ENCODE results near the gene TNFRSF13B.

TNFRSF13B gene

DNA sequence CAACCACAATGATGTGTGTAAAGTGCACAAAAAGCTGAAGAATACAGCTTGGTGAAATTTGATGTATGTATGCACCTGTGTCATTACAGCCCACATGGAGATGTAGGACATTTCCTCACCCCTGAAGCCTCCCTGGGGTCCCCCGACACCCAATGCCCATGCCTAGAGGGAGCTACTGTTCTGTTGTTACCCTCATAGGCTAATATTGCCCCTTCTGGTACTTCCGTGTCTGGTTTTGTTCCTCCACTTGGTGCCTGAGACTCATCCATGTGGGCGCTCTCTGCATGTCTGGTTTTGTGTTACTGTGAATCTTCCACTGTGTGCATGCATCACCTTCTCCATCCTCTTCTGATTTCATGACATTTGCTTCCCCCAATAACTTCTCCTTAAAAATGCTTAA is 18.6 kb downstream of the TNFRSF13B start:
- no peak for TF ChIP-seq CTCF (conservative IDR thresholded peaks at IDR 0.05; ENCODE audit: low read depth, low read length)
- Histone ChIP-seq H3K4me3 (IDR thresholded peaks at IDR 0.05; ENCODE audit: insufficient read depth, low read depth, low read length) (no peak overlapping the region), H3K9ac (no peak overlapping the region), H3K36me3 (ENCODE audit: insufficient read depth) (no peaks in the 10 kb centered on the region; the same call in 1 of the 2 replicates), H3K4me1 (ENCODE audit: low read depth, poor library complexity, severe bottlenecking) (peaks cover 56% of the 10 kb centered on the region), H4K20me1 (ENCODE audit: insufficient read depth) (no peaks in the 10 kb centered on the region), H3K4me2 (no peak overlapping the region), H3K79me2 (ENCODE audit: insufficient read depth, low read depth) (peaks cover 30% of the 10 kb centered on the region), H3K27me3 (ENCODE audit: insufficient read depth, low read depth) (no peaks in the 10 kb centered on the region), H3K27ac (no peak overlapping the region; the same call in 1 of the 2 replicates), H2AFZ (ENCODE audit: low read depth) (no peak overlapping the region)

DNA sequence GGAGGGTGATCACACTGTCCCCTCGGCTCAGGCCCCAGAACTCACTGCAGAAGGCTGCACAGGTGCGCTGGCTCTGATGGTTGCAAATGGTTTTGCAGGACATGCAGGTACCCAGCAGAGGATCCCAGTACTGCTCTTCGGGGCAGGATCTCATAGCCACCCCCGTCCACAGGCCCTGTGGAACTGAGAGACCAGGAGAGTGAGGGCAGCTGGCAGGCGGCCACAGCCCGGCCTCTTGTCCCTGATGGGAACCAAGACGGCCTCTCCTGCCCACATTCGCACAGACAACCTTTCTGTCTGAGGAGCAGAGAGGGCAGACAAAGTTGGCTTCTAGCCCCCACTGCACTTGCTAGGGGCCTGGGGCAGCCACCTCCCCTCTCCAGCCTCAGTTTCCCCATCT is 19.5 kb downstream of the TNFRSF13B start:
- Histone ChIP-seq H3K79me2 (ENCODE audit: insufficient read depth, low read depth) (peaks cover 20% of the 10 kb centered on the region), H4K20me1 (ENCODE audit: insufficient read depth) (no peaks in the 10 kb centered on the region)

GRCh38 chr17:16950488-16950887 is 21.4 kb downstream of the TNFRSF13B start:
- Histone ChIP-seq H3K9ac (no peak overlapping the region), H3K4me2 (no peak overlapping the region), H3K4me3 (IDR thresholded peaks at IDR 0.05; ENCODE audit: insufficient read depth, low read depth, low read length) (no peak overlapping the region), H3K4me1 (ENCODE audit: low read depth, poor library complexity, severe bottlenecking) (peaks cover 62% of the 10 kb centered on the region), H3K27ac (no peak overlapping the region), H3K27me3 (ENCODE audit: insufficient read depth, low read depth) (no peaks in the 10 kb centered on the region), H3K36me3 (ENCODE audit: insufficient read depth) (no peaks in the 10 kb centered on the region; the same call in 1 of the 2 replicates), H2AFZ (ENCODE audit: low read depth) (no peak overlapping the region), H3K79me2 (ENCODE audit: insufficient read depth, low read depth) (peaks cover 9% of the 10 kb centered on the region; the same call in 1 of the 2 replicates), H4K20me1 (ENCODE audit: insufficient read depth) (no peaks in the 10 kb centered on the region)
- TF ChIP-seq CTCF (conservative IDR thresholded peaks at IDR 0.05; ENCODE audit: low read depth, low read length) = no peak

More for the DNA sequence above, 19.5 kb downstream of the TNFRSF13B start:
- Histone ChIP-seq H3K36me3 (ENCODE audit: insufficient read depth) (no peaks in the 10 kb centered on the region; the same call in 1 of the 2 replicates), H3K9ac (no peak overlapping the region), H2AFZ (ENCODE audit: low read depth) (no peak overlapping the region), H3K4me2 (no peak overlapping the region), H3K4me1 (ENCODE audit: low read depth, poor library complexity, severe bottlenecking) (peaks cover 58% of the 10 kb centered on the region), H3K27me3 (ENCODE audit: insufficient read depth, low read depth) (no peaks in the 10 kb centered on the region), H3K4me3 (IDR thresholded peaks at IDR 0.05; ENCODE audit: insufficient read depth, low read depth, low read length) (no peak overlapping the region), H3K27ac (no peak overlapping the region)
- no peak for TF ChIP-seq CTCF (conservative IDR thresholded peaks at IDR 0.05; ENCODE audit: low read depth, low read length)

DNA sequence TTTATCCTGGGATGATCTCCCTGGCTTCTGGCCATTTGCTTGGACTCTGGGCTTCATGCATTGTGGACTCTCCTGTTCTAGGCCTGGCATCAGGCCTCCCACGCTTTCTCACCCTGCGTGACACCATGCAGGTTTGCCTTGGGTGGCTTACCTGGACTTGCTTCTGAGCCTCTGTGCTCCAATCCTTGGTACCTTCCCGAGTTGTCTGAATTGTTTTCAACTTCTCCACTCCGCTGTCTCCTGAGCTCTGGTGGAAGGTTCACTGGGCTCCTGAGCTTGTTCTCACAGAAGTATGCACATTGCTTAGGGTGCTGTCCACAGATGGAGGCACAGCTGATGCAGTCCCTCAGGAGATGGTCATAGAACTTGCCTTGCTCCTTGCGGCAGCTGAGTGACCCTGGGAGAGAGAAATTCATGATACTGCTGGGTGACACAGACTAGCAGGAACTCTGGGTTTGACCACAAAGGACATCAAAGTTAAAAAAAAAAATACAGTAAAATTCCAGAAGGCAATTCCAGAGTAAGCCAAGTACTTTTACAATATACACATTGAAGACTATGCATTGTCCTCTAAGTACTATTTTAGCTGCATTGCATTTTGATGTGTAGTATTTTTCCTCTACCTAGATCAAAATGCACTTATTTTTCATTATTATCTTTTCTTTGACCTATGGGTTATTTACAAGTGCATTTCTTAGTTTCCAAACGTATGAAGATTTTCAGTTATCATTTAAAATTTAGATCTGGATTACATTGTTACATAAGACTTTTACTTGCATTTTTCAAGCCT is 23.1 kb downstream of the TNFRSF13B start:
- no peak for TF ChIP-seq CTCF (conservative IDR thresholded peaks at IDR 0.05; ENCODE audit: low read depth, low read length)
- Histone ChIP-seq H3K4me2 (no peak overlapping the region), H3K36me3 (ENCODE audit: insufficient read depth) (no peaks in the 10 kb centered on the region; the same call in 1 of the 2 replicates), H3K27me3 (ENCODE audit: insufficient read depth, low read depth) (no peaks in the 10 kb centered on the region), H3K27ac (no peak overlapping the region; the same call in 1 of the 2 replicates), H3K4me3 (IDR thresholded peaks at IDR 0.05; ENCODE audit: insufficient read depth, low read depth, low read length) (no peak overlapping the region), H4K20me1 (ENCODE audit: insufficient read depth) (no peaks in the 10 kb centered on the region), H3K9ac (no peak overlapping the region), H3K4me1 (ENCODE audit: low read depth, poor library complexity, severe bottlenecking) (peaks cover 51% of the 10 kb centered on the region), H3K79me2 (ENCODE audit: insufficient read depth, low read depth) (0 out of 2 replicates have a peak, but pooled peaks cover 6% of the 10 kb centered on the region), H2AFZ (ENCODE audit: low read depth) (no peak overlapping the region)
